Spleen (tissue), 7 donors: ENCODE results near the gene BMP6.

Experiments used
- CTCF ChIP-seq, 11 experiments: fragments of 200-600 bp in 7 of 11; fragments of 450-650 bp in 4 of 11; sonication (generic) in 4 of 11; IDR thresholded peaks in 8 of 11; conservative IDR thresholded peaks in 3 of 11; 1 replicate in 7 of 11; 2 replicates in 4 of 11; pipeline versions ENCODE4 v1.4.0 to v1.8.0; 2016 to 2021; ENCODE audit warnings: antibody characterized with exemption in 11 of 11, inconsistent platforms in 4 of 11, mild to moderate bottlenecking in 1 of 11
- POLR2A ChIP-seq, 3 donors: fragments of 450-650 bp; IDR thresholded peaks; one replicate each; pipeline ENCODE4 v1.5.1; 2017; ENCODE audit warnings: antibody characterized with exemption in 3 of 3, mild to moderate bottlenecking in 1 of 3
- POLR2AphosphoS5 ChIP-seq, 3 donors: sonication (generic); formaldehyde crosslinking; IDR thresholded peaks; one replicate each; pipeline ENCODE4 v1.5.1; 2017; ENCODE audit warnings: antibody characterized with exemption in 3 of 3
- donor health status: DM: no; HTN: no; CAD: no; lungs with moderate emphysema.
- donor health status: DM: no; HTN: no; CAD: no.
- donor health status: DM: no; HTN: no; CAD: no.

- TF ChIP-seq CTCF (IDR thresholded peaks at IDR 0.05 in 8 of 11, conservative IDR thresholded peaks at IDR 0.05 in 3 of 11) (no peak), POLR2A (IDR thresholded peaks at IDR 0.05) (no peak), POLR2AphosphoS5 (IDR thresholded peaks at IDR 0.05) (no peak)
Measured at GRCh38 chr6:7684076-7684475, 41.8 kb upstream of the BMP6 start.
